Hematopoietic multipotent progenitor cell treated with erythropoietin and hydrocortisone succinate and interleukin-3 and kit ligand, for 15 days (in vitro differentiated cells): ENCODE results near the gene TM4SF20.
"Not testable (repeated sequence)": the region's sequence is repeated elsewhere in the genome, so short reads cannot be mapped to it uniquely, and the experiment has no call there.

Experiments used
- DNase-seq: peaks from one replicate; pipeline ENCODE4 v3.0.0-alpha.2; 2015; ENCODE audit warnings: low spot score

Gene TM4SF20

GRCh38 chr2:227398684-227399670 is 19.9 kb upstream of the TM4SF20 start:
- no peak for DNase-seq

- no peak for DNase-seq
These were observed 18.5 kb upstream of the TM4SF20 start for GRCh38 chr2:227397562-227397961.

- no peak for DNase-seq
These were observed 16.4 kb upstream of the TM4SF20 start for GRCh38 chr2:227395556-227395955.

- DNase-seq = no peak
These were observed 15.3 kb upstream of the TM4SF20 start for GRCh38 chr2:227394401-227394800.

- DNase-seq = no peak
These were observed 11.6 kb upstream of the TM4SF20 start for GRCh38 chr2:227390468-227391256.

GRCh38 chr2:227389661-227390060 is 10.6 kb upstream of the TM4SF20 start:
- no peak for DNase-seq

GRCh38 chr2:227389231-227389630 is 10.1 kb upstream of the TM4SF20 start:
- DNase-seq = no peak

GRCh38 chr2:227388537-227389011 is 9.5 kb upstream of the TM4SF20 start:
- DNase-seq = no peak

GRCh38 chr2:227387583-227387982 is 8.5 kb upstream of the TM4SF20 start, which contains the start of gene SCYGR1:
Gene SCYGR1 (minus strand): TSS chr2:227387949. CDS start chr2:227387949, 0 bp downstream.
- not testable (repeated sequence) for DNase-seq

GRCh38 chr2:227386630-227387029 is 7.5 kb upstream of the TM4SF20 start:
- no peak for DNase-seq

GRCh38 chr2:227383686-227384085 is 4.6 kb upstream of the TM4SF20 start:
- no peak for DNase-seq

- not testable (repeated sequence) for DNase-seq
These were observed 3.2 kb upstream of the TM4SF20 start for GRCh38 chr2:227382241-227382835.

GRCh38 chr2:227378371-227378782 is 729 bp downstream of the TM4SF20 start:
- no peak for DNase-seq

- DNase-seq = no peak
These were observed 1.4 kb downstream of the TM4SF20 start for GRCh38 chr2:227377467-227378351.

GRCh38 chr2:227376656-227377396 is 2.3 kb downstream of the TM4SF20 start:
- DNase-seq = no peak

- DNase-seq = no peak
These were observed 4.9 kb downstream of the TM4SF20 start for GRCh38 chr2:227374158-227374557.

- no peak for DNase-seq
These were observed 5.7 kb downstream of the TM4SF20 start for GRCh38 chr2:227373389-227373788.

GRCh38 chr2:227370791-227371312 is 8.3 kb downstream of the TM4SF20 start:
- no peak for DNase-seq

GRCh38 chr2:227370092-227370491 is 9.0 kb downstream of the TM4SF20 start:
- DNase-seq = no peak

- DNase-seq = no peak
These were observed 10.5 kb downstream of the TM4SF20 start for GRCh38 chr2:227368574-227368973.
